Measurements from ENCODE around the gene FAM221B.
A peak's percentile ranks its signal among the peaks of the same experiment; 100 is the strongest.

FAM221B gene

DNA sequence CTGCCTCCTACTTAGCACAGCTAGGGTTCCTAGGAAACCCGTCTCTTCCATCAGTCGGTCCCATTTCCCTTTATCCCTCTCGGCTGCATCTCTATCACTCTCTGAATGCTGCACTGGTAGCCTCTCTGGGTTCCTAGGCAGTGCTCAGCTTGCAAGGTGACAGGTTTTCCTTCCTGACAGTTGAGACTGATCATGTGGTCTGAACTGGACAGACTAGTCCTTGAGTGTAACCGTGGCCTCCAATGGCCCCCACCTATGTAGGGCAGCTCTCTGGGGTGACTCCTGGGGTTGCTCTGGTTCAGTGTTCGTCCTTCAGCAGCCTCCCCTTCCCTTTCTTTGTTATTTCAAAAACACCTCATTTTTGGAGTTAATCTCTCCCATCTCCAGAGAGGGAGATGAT is 4.3 kb upstream of the FAM221B start:
- no peak overlapping the region for H3K4me3 ChIP-seq (ENCODE audit: low read depth, low read length)
- no peak for DNase-seq (ENCODE audit: low read depth)
- TF ChIP-seq, protein P1, sequence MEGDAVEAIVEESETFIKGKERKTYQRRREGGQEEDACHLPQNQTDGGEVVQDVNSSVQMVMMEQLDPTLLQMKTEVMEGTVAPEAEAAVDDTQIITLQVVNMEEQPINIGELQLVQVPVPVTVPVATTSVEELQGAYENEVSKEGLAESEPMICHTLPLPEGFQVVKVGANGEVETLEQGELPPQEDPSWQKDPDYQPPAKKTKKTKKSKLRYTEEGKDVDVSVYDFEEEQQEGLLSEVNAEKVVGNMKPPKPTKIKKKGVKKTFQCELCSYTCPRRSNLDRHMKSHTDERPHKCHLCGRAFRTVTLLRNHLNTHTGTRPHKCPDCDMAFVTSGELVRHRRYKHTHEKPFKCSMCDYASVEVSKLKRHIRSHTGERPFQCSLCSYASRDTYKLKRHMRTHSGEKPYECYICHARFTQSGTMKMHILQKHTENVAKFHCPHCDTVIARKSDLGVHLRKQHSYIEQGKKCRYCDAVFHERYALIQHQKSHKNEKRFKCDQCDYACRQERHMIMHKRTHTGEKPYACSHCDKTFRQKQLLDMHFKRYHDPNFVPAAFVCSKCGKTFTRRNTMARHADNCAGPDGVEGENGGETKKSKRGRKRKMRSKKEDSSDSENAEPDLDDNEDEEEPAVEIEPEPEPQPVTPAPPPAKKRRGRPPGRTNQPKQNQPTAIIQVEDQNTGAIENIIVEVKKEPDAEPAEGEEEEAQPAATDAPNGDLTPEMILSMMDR (IDR thresholded peaks at IDR 0.05; ENCODE audit: insufficient read depth, low read depth, low read length, missing control alignments) = no peak

GRCh38 chr9:35831040-35831439 is 2.5 kb upstream of the FAM221B start:
- no peak overlapping the region for H3K4me3 ChIP-seq (ENCODE audit: low read depth, low read length)
- DNase-seq (ENCODE audit: low read depth) = no peak
- TF ChIP-seq, protein P1 (IDR thresholded peaks at IDR 0.05; ENCODE audit: insufficient read depth, low read depth, low read length, missing control alignments) = no peak

GRCh38 chr9:35829764-35830096 is 1.2 kb upstream of the FAM221B start:
- DNase-seq (ENCODE audit: low read depth) = no peak
- TF ChIP-seq, protein P1 (IDR thresholded peaks at IDR 0.05; ENCODE audit: insufficient read depth, low read depth, low read length, missing control alignments) = no peak
- peak overlapping the region; percentile 74 for H3K4me3 ChIP-seq (ENCODE audit: low read depth, low read length)

DNA sequence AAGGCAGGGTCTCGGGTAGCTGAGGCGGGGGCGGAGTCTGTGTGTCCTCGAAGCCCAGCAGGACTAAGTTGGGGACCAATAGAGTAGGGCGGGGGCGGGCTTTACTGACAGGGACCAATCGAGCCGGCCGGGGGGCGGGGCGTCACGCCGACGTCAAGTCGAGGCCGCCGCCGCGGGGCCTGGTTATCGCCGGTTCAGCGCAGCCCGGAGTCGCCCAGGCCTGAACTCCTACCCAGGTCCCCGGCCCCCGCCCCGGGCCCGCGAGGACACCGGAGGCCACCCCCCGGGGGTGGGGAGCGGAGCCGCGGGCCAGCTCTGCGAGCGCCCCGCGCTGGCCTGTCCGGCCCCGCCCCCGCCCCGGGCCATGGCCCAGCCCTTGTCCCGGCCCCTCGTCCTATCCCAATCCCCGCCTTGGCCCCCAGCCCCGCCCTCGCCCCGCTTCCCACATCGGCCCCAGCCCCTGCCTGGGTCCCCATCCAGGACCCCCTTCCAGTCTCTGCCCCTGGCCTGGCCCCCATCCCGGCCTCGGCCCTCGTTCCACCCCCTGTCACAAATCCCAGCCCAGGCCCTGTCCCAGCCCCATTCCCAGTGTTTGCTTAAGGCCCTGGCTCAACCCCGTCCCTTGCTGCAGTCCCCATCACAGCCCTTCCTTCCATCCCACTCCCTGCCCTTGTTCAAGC is 692 bp upstream of the FAM221B start, which contains the start of gene TMEM8B:
Gene TMEM8B (plus strand): TSS at position 145 of the 680 bp plus-strand sequence. CDS start 220 bp downstream, at position 365.
- DNase-seq (ENCODE audit: low read depth) = peak; percentile 95

GRCh38 chr9:35827486-35827885 is 1.0 kb downstream of the FAM221B start:
- TF ChIP-seq, protein P1 (IDR thresholded peaks at IDR 0.05; ENCODE audit: insufficient read depth, low read depth, low read length, missing control alignments) = no peak
- H3K4me3 ChIP-seq (ENCODE audit: low read depth, low read length) = no peak overlapping the region
- DNase-seq (ENCODE audit: low read depth) = no peak

More for the DNA sequence above, 692 bp upstream of the FAM221B start, which contains the start of gene TMEM8B:
- peak within 1 kb of the TSS; percentile 74 for H3K4me3 ChIP-seq (ENCODE audit: low read depth, low read length)
- TF ChIP-seq, protein P1 (IDR thresholded peaks at IDR 0.05; ENCODE audit: insufficient read depth, low read depth, low read length, missing control alignments) = no peak

DNA sequence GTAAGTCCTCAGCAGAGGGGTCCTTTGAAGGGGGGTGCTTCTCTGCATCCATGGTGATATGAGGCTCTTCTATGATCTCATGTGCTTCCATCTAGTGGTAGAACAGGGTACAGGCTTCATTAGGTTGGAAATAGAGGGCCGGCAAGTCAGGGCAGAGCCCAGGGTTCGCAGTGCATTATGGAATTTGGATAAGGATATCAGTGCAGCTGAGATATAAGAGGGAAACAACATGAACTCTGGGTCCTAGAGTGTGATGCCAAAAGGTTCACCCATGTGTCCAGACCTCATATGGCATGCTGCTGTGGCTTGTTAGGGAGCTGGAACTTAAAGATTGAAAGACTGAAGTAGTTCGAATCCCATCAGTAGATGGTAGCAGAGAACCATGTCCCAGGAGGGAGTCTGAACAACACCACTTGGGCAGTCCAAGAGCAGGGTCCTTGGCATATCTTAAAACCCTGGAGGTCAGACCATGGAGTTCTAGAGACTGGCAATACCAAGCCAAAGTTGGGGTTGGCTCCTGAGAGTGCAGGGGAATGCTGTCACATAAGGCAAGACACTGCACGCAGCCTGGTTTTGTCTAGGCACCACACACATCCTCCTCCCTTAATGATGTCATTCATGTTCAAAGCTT is 2.3 kb downstream of the FAM221B start:
- DNase-seq (ENCODE audit: low read depth) = peak; percentile 78
- H3K4me3 ChIP-seq (ENCODE audit: low read depth, low read length) = no peak overlapping the region
- TF ChIP-seq, protein P1 (IDR thresholded peaks at IDR 0.05; ENCODE audit: insufficient read depth, low read depth, low read length, missing control alignments) = peak; percentile 84

Data from GM12865 (cell line).